Epithelial cell of proximal tubule (primary cell): ENCODE measurements around the gene MTCL3.

Experiments
- DNase-seq: peaks from one replicate; pipeline ENCODE4 v3.0.0-alpha.2; 2011; ENCODE audit warnings: low read depth
- H3K4me3 ChIP-seq: 2 replicates; pipeline ENCODE4 v1.5.1; 2011; ENCODE audit warnings: low read depth, mild to moderate bottlenecking, low read length
- TF ChIP-seq, protein P1 (sequence below): conservative IDR thresholded peaks from 2 replicates; pipeline ENCODE4 v1.5.1; 2012; ENCODE audit warnings: low read depth, mild to moderate bottlenecking, low read length

Gene MTCL3

DNA sequence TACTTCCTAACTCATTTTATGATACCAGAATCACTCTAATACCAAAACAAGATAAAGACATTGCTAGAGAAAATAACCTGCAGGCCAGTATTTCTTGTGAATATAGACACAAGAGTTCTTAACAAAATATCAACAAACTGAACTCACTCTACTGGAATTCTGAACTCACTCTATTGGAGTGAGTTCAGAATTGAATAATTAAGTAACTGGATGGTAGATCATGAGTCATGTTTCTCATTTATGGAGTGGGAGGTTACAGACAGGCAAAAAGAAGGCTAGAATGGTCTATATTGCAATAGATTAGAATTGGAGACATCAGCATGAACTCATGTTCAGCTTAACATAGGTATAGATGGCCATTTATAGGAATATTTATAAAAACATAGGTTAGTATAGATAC, 31.3 kb upstream of the MTCL3 start:
- TF ChIP-seq, protein P1, sequence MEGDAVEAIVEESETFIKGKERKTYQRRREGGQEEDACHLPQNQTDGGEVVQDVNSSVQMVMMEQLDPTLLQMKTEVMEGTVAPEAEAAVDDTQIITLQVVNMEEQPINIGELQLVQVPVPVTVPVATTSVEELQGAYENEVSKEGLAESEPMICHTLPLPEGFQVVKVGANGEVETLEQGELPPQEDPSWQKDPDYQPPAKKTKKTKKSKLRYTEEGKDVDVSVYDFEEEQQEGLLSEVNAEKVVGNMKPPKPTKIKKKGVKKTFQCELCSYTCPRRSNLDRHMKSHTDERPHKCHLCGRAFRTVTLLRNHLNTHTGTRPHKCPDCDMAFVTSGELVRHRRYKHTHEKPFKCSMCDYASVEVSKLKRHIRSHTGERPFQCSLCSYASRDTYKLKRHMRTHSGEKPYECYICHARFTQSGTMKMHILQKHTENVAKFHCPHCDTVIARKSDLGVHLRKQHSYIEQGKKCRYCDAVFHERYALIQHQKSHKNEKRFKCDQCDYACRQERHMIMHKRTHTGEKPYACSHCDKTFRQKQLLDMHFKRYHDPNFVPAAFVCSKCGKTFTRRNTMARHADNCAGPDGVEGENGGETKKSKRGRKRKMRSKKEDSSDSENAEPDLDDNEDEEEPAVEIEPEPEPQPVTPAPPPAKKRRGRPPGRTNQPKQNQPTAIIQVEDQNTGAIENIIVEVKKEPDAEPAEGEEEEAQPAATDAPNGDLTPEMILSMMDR, result no peak
- H3K4me3 ChIP-seq, result no peak overlapping the region
- peak; percentile 53 for DNase-seq

DNA sequence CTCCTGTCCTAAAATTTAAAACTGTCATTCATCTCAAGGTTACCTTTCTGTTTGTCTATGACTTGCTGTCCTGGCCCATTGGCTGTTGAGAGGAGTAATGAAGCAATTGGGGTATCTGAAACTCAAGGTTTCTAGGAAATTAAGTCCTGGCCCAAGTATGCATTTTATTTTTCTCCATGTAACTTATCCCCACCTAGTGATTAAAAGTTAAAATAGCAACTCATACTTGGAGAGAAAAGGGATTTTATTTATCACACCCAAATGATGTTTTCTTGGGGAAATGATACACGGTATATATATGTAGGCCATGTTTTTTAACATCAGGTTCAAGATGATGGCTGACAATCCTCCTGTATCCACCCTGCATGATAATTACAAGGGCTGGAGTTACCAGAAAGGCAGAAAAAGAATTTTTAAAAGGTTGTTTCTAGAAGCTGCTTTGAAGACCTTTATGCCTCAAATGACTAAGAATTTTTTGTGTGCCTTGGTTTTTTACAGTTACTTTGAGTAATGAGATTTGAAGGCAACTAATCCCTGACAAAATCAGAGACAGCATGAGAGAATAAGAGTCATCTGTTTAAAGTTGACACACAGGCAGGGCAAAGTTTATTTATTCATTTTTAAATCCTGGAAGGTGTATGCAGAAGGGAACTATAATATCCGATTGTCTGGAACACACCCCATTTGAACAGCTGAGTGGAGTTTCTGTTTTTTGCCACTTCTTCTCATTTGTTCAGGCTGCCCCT, 28.9 kb upstream of the MTCL3 start:
- TF ChIP-seq, protein P1, result peak; percentile 45
- no peak for DNase-seq
- H3K4me3 ChIP-seq, result no peak overlapping the region

DNA sequence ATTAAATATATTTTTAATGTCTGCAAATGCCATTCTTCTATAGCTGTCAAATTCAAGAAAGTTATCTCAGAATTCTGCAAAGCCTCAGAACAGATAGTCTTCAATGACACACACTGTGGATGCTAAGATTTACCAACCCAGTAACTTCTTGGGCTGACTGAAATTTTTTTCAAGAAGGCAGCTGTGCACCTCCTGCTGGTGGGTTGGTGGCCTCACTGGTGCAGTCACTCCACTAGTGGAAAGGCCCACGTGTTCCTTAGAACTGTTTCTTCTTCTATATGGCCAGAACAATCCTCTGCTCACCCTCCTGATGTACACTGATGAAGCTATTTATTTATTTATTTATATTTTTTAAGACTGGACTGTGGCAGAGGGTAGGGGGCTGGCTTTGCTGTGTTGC, 28.1 kb upstream of the MTCL3 start:
- H3K4me3 ChIP-seq, result no peak overlapping the region
- no peak for DNase-seq
- TF ChIP-seq, protein P1, result peak; percentile 55

- no peak overlapping the region for H3K4me3 ChIP-seq
- DNase-seq, result no peak
- TF ChIP-seq, protein P1, result no peak
Measured at GRCh38 chr6:127539272-127539671, 20.1 kb upstream of the MTCL3 start.

DNA sequence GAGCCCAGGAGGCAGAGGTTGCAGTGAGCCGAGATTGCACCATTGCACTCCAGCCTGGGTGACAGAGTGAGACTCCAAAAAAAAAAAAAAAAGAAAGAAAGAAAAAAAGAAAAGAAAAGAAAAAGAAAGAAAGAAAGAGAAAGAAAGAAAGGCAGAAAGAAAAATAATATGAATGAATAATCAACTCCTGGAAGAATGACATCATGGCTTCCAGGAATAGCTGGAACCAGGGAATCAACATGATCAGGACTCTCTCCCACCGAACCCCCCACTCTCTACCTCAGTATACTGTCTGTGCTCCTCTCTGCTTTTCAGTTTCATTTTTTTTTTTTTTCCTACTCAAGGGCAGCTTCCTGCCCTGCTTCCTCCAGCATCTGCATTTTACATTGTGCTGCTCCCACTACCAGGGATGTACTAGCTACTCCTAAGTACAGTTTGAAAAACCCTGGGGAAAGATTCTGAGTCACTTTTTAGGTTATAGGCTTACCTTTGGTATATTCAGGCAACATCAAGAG, 19.7 kb upstream of the MTCL3 start:
- no peak for DNase-seq
- no peak overlapping the region for H3K4me3 ChIP-seq
- TF ChIP-seq, protein P1, result no peak

DNA sequence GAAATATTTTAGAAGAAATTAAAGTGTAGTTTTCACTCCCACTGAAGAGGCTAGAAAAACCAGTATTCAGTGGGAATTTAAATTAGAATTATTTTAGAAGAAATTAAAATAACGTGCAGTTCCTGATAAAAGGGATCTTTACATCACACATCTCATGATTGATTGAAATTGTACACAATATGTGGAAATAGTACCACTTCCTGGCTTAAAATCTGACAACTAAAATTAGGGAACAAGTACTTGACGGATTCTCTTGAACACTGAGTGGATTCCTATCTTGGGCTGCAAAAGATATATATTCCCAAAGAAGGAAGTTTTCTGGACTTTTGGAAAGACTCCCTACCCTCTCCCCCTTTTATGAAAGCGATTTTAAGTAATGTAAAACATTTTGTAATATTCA, 14.6 kb upstream of the MTCL3 start:
- TF ChIP-seq, protein P1, result no peak
- DNase-seq, result no peak
- no peak overlapping the region for H3K4me3 ChIP-seq

- TF ChIP-seq, protein P1, result no peak
- H3K4me3 ChIP-seq, result no peak overlapping the region
- no peak for DNase-seq
Measured at GRCh38 chr6:127533011-127533410, 13.9 kb upstream of the MTCL3 start.
